Measurements from ENCODE around the gene ARAP2. TPM values are rescaled to one million over a fixed set of nuclear protein-coding genes. Genes with fewer than 3 reads are reported as not detected.

Gene ARAP2
- total RNA-seq, 1 donor from 2014 or later, result 57.2 TPM

- no peak for ATAC-seq
- Histone ChIP-seq H3K27me3 (no peaks in the 10 kb centered on the region), H3K36me3 (no peaks in the 10 kb centered on the region), H3K4me1 (no peaks in the 10 kb centered on the region), H3K27ac (no peak overlapping the region), H3K9me3 (no peaks in the 10 kb centered on the region), H3K4me3 (no peak overlapping the region)
- no peak for DNase-seq
- TF ChIP-seq CTCF (IDR thresholded peaks at IDR 0.05), result no peak
- intact Hi-C loops (cut with DNase I), result no loop called here
Measured at GRCh38 chr4:36042122-36042970, 202.0 kb downstream of the ARAP2 start.

- no peak overlapping the region for H3K27ac ChIP-seq
- no peak for TF ChIP-seq CTCF (IDR thresholded peaks at IDR 0.05)
- no peaks in the 10 kb centered on the region for H3K4me1 ChIP-seq
- intact Hi-C loops (cut with DNase I), result no loop called here
- no peaks in the 10 kb centered on the region for H3K27me3 ChIP-seq
- DNase-seq, result no peak
- no peaks in the 10 kb centered on the region for H3K9me3 ChIP-seq
- ATAC-seq, result no peak
- no peaks in the 10 kb centered on the region for H3K36me3 ChIP-seq
- no peak overlapping the region for H3K4me3 ChIP-seq
Measured at GRCh38 chr4:36041340-36041739, 203.0 kb downstream of the ARAP2 start.

- ATAC-seq, result no peak
- intact Hi-C loops (cut with DNase I), result no loop called here
- Histone ChIP-seq H3K9me3 (no peaks in the 10 kb centered on the region), H3K4me3 (no peak overlapping the region), H3K27me3 (no peaks in the 10 kb centered on the region), H3K27ac (no peak overlapping the region), H3K36me3 (no peaks in the 10 kb centered on the region), H3K4me1 (no peaks in the 10 kb centered on the region)
- no peak for TF ChIP-seq CTCF (IDR thresholded peaks at IDR 0.05)
- DNase-seq, result no peak
Measured at GRCh38 chr4:36039026-36039425, 205.3 kb downstream of the ARAP2 start.

GRCh38 chr4:36038491-36038890, 205.8 kb downstream of the ARAP2 start:
- H3K4me1 ChIP-seq, result no peaks in the 10 kb centered on the region
- H3K4me3 ChIP-seq, result no peak overlapping the region
- H3K9me3 ChIP-seq, result no peaks in the 10 kb centered on the region
- no peak overlapping the region for H3K27ac ChIP-seq
- H3K36me3 ChIP-seq, result no peaks in the 10 kb centered on the region
- no peak for TF ChIP-seq CTCF (IDR thresholded peaks at IDR 0.05)
- intact Hi-C loops (cut with DNase I), result no loop called here
- DNase-seq, result no peak
- no peaks in the 10 kb centered on the region for H3K27me3 ChIP-seq
- no peak for ATAC-seq

- Histone ChIP-seq H3K4me3 (no peak overlapping the region), H3K9me3 (no peaks in the 10 kb centered on the region), H3K4me1 (no peaks in the 10 kb centered on the region), H3K36me3 (no peaks in the 10 kb centered on the region), H3K27me3 (no peaks in the 10 kb centered on the region), H3K27ac (no peak overlapping the region)
- ATAC-seq (no peak), DNase-seq (no peak)
- no peak for TF ChIP-seq CTCF (IDR thresholded peaks at IDR 0.05)
- intact Hi-C loops (cut with DNase I), result no loop called here
Measured at GRCh38 chr4:36037127-36037526, 207.2 kb downstream of the ARAP2 start.
